SK-N-SH treated with all-trans-retinoic acid at 6 μM for 48 hours (cell line): ENCODE results near the gene PCDHGA5.
A peak's percentile ranks its signal among the peaks of the same experiment; 100 is the strongest.
"Not testable (repeated sequence)": the region's sequence is repeated elsewhere in the genome, so short reads cannot be mapped to it uniquely, and the experiment has no call there.

Experiments
- ATAC-seq: fragments of 200-7000 bp; cut with Tn5 transposase; 3 replicates; pipeline ENCODE4 v1.9.1; 2020; ENCODE audit warnings: mild to moderate bottlenecking, moderate library complexity
- CREB5 ChIP-seq: fragments of 250-450 bp; sonication (Bioruptor Pico); IDR thresholded peaks from 2 replicates; pipeline ENCODE4 v1.5.1; 2020; ENCODE audit warnings: low read depth, mild to moderate bottlenecking, moderate library complexity
- CSDC2 ChIP-seq: fragments of 250-450 bp; sonication (Bioruptor Pico); IDR thresholded peaks from 2 replicates; pipeline ENCODE4 v1.5.0; 2020; ENCODE audit warnings: mild to moderate bottlenecking, moderate library complexity
- CSRNP3 ChIP-seq: fragments of 250-450 bp; sonication (Bioruptor Pico); IDR thresholded peaks from 2 replicates; pipeline ENCODE4 v1.5.1; 2021; ENCODE audit warnings: mild to moderate bottlenecking, moderate library complexity
- ESRRG ChIP-seq: fragments of 250-450 bp; sonication (Bioruptor Pico); IDR thresholded peaks from 2 replicates; pipeline ENCODE4 v1.6.1; 2021; ENCODE audit warnings: mild to moderate bottlenecking
- OSR1 ChIP-seq: fragments of 250-450 bp; sonication (Bioruptor Pico); IDR thresholded peaks from 2 replicates; pipeline ENCODE4 v1.8.0; 2022; ENCODE audit warnings: moderate library complexity, mild to moderate bottlenecking, inconsistent platforms
- PATZ1 ChIP-seq: fragments of 250-450 bp; sonication (Bioruptor Pico); IDR thresholded peaks from 2 replicates; pipeline ENCODE4 v1.8.0; 2020; ENCODE audit warnings: mild to moderate bottlenecking, moderate library complexity, borderline replicate concordance
- POU6F1 ChIP-seq: fragments of 250-450 bp; sonication (Bioruptor Pico); IDR thresholded peaks from 2 replicates; pipeline ENCODE4 v1.8.0; 2021; ENCODE audit warnings: low read depth, mild to moderate bottlenecking, moderate library complexity, borderline replicate concordance
- TCF4 ChIP-seq: fragments of 250-450 bp; sonication (Bioruptor Pico); IDR thresholded peaks from 2 replicates; pipeline ENCODE4 v1.8.0; 2021; ENCODE audit warnings: mild to moderate bottlenecking, moderate library complexity, borderline replicate concordance
- TOX ChIP-seq: fragments of 250-450 bp; sonication (Bioruptor Pico); IDR thresholded peaks from 2 replicates; pipeline ENCODE4 v1.8.0; 2021; ENCODE audit warnings: mild to moderate bottlenecking, moderate library complexity, borderline replicate concordance
- TSHZ2 ChIP-seq: fragments of 250-450 bp; sonication (Bioruptor Pico); IDR thresholded peaks from 2 replicates; pipeline ENCODE4 v1.5.0; 2020; ENCODE audit warnings: mild to moderate bottlenecking, moderate library complexity
- ZFP3 ChIP-seq: fragments of 250-450 bp; sonication (Bioruptor Pico); IDR thresholded peaks from 2 replicates; pipeline ENCODE4 v1.5.0; 2020; ENCODE audit warnings: mild to moderate bottlenecking, moderate library complexity
- ZFP30 ChIP-seq: fragments of 450-650 bp; formaldehyde crosslinking; IDR thresholded peaks from 2 replicates; pipeline ENCODE4 v1.5.0; 2022; ENCODE audit warnings: mild to moderate bottlenecking, moderate library complexity
- ZNF565 ChIP-seq: fragments of 450-650 bp; formaldehyde crosslinking; conservative IDR thresholded peaks from 2 replicates; pipeline ENCODE4 v1.5.0; 2020; ENCODE audit warnings: low read depth, mild to moderate bottlenecking, moderate library complexity
- ZNF8 ChIP-seq: fragments of 450-650 bp; formaldehyde crosslinking; IDR thresholded peaks from 2 replicates; pipeline ENCODE4 v1.5.0; 2020; ENCODE audit warnings: mild to moderate bottlenecking, moderate library complexity

PCDHGA5 gene

GRCh38 chr5:141338538-141339306 is 25.2 kb upstream of the PCDHGA5 start, which contains the start of gene PCDHGA2:
Gene PCDHGA2, plus strand, starts transcription at chr5:141338760.
- ATAC-seq, result 0 out of 3 replicates have a peak, but pooled peaks have one; percentile 25
- TF ChIP-seq ZFP3 (CRISPR knock-in tag), result no peak
- no peak for TF ChIP-seq CREB5
- TF ChIP-seq TSHZ2, result no peak
- TF ChIP-seq CSDC2 (CRISPR knock-in tag), result no peak

GRCh38 chr5:141340781-141341354 is 23.1 kb upstream of the PCDHGA5 start:
- not testable (repeated sequence) for ATAC-seq

GRCh38 chr5:141342773-141343172 is 21.2 kb upstream of the PCDHGA5 start:
- ATAC-seq, result no peak
- TF ChIP-seq CSRNP3 (CRISPR knock-in tag), result no peak
- TF ChIP-seq ZNF8 (CRISPR knock-in tag), result no peak
- no peak for TF ChIP-seq ZNF565 (CRISPR knock-in tag)
- TF ChIP-seq TSHZ2, result no peak
- TF ChIP-seq PATZ1, result no peak
- TF ChIP-seq POU6F1 (CRISPR knock-in tag), result no peak
- TF ChIP-seq TOX, result no peak
- no peak for TF ChIP-seq TCF4 (CRISPR knock-in tag)
- TF ChIP-seq OSR1 (CRISPR knock-in tag), result no peak
- TF ChIP-seq ESRRG (CRISPR knock-in tag), result no peak
- no peak for TF ChIP-seq ZFP30
- TF ChIP-seq, all 23 proteins: peak for 0
